GM19025 (cell line): ENCODE results near the gene LRRN4CL.
A peak's percentile ranks its signal among the peaks of the same experiment; 100 is the strongest.
"Not testable (repeated sequence)": the region's sequence is repeated elsewhere in the genome, so short reads cannot be mapped to it uniquely, and the experiment has no call there.

Experiments used
- ATAC-seq: cut with Tn5 transposase; IDR thresholded peaks from one replicate; pipeline ENCODE4 v1.9.1; 2021; ENCODE audit warnings: mild to moderate bottlenecking, low read depth, moderate library complexity; ENCODE audit not compliant: unreplicated experiment

The LRRN4CL gene

DNA sequence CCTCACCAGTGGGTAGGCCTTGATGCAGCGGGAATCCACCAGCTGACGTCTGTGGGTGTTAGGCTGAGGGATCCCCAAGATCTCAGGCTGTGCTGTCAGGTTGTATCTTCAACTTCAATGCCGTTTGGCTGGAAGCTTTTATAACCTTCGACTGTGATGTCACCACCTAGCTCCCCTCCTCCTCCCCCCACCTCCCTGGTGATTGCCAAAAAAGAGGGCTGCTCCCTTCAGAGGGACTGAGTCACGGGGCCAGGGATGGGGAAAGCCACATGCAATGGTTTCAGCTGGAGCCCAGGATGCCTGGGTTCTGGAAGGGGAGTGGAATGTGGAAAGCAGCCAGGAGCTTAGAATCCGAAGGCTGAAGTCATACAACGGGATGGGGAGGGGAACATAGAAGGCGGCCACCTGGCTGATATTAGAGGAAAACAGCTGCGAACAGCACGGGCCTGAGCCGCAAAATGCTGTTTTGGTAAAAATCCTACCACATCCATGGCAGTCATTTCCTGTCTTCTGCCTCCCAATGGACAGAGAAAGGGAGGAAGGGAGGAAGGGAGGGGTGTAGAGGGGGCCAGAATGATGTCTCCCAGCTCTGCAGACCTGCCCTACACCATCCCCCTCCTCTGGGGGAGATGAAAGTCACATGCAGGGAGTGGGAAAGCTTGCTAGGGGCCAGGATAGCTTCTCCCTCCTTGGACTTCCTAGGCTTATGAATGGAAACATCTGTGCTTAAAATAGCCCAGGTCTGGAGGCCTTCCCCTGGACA, at the start of gene LRRN4CL:
LRRN4CL (minus strand) TSS at position 110 of the 763 bp plus-strand sequence. CDS start 1,022 bp downstream, outside the sequence.
- ATAC-seq = no peak

DNA sequence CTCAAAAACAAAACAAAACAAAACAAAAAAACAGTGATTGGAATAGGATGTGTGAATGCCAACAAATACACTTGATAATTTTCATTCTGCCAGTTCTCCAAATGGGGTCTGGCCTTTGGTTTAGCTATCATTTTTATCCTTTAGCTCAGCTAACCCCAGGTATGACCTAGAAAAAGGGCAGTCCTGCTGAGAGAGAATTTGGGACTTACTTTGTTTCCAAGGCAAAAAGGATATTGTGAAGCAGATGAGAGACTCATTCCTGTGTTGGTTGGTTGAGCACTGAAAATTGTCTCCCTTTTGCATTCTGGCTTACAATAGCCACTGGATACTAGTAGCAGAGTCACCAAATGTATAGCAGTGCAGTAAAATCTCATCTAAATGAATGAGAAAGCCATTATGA, 47.9 kb upstream of the LRRN4CL start:
- no peak for ATAC-seq

DNA sequence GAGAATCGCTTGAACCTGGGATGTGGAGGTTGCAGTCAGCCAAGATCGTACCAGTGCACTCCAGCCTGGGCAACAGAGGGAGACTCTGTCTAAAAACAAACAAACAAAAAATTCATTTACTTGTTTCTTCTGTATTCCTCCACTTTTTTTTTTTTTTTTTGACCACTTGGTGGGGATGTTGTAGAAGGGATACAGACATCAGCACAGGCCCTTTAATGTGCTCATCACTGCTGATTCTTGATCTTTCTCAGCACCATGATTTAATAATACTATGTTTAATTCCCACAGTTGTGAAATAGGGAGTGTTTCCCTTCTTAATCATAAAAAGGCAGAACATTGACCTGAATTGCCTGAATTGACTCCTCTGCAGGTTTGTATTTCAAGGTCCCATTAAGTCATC, 43.5 kb upstream of the LRRN4CL start:
- no peak for ATAC-seq

DNA sequence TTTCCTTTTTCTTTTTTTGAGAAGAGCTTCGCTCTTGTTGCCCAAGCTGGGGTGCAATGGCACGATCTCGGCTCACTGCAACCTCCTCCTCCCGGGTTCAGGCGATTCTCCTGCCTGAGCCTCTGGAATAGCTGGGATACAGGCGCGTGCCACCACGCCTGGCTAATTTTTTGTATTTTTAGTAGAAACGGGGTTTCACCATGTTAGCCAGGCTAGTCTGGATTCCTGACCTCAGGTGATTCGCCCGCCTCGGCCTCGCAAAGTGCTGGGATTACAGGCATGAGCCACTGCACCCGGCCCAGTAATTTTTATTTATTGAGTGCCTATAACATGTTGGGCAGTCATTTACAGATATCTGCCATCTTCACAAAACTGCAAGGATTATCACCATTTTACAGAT, 40.7 kb upstream of the LRRN4CL start:
- not testable (repeated sequence) for ATAC-seq

DNA sequence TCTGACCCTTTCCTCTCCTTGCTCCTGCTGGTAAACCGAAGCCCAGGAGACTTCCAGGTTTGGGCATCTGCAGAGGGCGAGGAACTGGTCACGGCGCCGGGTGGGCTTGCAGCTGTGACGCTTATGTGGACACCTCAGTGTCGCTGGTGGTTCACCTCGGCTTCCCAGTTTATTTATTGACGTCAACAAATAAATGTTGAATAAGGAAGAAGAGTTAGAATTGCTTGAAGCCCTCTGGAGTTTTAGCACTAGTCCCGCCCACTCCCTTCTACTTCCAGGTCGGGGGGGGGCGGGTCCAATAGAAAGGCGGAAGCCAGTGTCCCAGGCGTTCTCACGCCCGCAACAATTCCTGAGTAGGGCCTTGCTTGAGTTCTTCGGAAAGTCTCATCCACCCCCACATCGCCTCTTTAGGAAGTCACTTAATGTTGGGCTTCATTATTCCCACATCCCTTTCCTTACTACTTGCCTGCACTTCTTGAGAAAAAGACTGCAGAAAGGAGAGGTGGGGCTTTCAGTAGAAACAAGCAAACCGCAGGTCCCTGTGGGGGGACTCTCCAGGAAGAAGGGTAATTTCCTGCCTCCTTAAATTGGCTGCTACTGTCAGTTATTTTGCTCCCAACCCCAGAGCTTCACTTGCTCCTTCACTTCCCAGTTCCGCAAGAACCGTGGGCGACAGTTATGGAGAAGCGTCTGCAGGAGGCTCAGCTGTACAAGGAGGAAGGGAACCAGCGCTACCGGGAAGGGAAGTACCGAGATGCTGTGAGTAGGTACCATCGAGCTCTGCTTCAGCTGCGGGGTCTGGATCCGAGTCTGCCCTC, 39.0 kb upstream of the LRRN4CL start, which contains the start of gene TTC9C:
TTC9C (plus strand) TSS at position 316 of the 818 bp plus-strand sequence; CDS start at position 679, 363 bp downstream.
- ATAC-seq = no peak

DNA sequence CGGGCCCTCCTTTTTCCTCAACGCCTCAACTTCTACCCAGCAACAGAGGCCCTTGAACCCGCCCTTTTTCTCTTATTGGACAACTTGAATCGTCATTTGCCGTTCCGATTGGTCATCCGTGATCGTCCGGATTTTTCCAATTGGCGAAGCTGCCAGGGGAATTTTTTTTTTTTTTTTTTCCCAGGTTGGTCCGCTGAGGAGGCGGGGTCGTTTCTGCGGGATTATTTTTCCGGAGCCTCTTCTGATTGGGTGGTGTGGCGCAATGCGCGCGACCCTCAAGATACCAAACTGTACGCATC, 38.5 kb upstream of the LRRN4CL start:
- peak; percentile 43 for ATAC-seq

DNA sequence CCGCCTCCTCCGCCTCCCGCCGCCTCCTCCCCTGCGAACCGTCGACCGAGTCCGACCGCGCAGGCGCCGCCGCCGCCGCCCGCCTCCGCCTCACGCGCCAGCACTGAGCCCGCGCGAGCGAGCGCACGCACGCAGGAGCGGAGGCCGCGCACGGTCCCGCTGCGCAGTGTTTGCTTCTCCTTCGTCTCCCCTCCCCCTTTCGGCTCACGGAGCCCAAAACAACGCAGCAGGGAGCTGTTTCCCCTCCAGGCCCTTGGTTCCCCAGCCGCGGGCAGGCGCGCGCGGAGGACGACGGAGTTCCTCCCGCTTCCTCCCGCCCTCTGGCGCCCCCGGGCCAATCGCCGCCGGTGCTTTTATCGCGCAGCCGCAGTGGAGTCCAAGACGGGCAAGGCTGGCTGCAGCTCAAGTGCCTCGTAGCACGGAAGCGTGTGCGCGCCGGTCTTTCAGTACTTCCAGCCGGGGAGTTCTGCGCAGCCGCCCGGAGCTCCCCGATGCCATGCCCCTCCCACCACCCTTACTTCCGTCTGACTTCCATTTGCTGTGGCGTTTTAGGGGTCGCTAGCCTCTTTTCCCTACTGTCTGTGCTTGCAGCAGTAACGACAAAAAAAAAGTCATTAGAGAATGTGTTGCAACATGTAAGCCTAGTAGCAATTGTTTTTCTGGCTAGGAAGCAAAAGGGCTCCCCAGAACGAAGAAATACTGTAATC, 38.0 kb upstream of the LRRN4CL start, which contains the start of gene HNRNPUL2:
HNRNPUL2 (minus strand) TSS at position 293 of the 707 bp plus-strand sequence. CDS start 301 bp downstream, outside the sequence.
- ATAC-seq = peak; percentile 58

DNA sequence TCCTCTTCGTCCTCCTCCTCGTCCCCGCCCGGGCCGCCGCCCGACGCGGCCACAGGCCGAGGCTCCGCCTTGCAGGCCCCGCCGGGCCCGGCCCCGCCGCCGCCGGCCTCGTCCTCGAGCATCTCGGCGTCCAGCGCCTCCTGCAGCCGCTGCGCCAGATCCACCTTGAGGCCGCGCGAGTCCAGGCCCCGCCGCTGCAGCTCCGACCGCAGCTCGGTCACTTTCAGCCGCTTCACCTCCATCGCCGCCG, 37.5 kb upstream of the LRRN4CL start:
- ATAC-seq = no peak

DNA sequence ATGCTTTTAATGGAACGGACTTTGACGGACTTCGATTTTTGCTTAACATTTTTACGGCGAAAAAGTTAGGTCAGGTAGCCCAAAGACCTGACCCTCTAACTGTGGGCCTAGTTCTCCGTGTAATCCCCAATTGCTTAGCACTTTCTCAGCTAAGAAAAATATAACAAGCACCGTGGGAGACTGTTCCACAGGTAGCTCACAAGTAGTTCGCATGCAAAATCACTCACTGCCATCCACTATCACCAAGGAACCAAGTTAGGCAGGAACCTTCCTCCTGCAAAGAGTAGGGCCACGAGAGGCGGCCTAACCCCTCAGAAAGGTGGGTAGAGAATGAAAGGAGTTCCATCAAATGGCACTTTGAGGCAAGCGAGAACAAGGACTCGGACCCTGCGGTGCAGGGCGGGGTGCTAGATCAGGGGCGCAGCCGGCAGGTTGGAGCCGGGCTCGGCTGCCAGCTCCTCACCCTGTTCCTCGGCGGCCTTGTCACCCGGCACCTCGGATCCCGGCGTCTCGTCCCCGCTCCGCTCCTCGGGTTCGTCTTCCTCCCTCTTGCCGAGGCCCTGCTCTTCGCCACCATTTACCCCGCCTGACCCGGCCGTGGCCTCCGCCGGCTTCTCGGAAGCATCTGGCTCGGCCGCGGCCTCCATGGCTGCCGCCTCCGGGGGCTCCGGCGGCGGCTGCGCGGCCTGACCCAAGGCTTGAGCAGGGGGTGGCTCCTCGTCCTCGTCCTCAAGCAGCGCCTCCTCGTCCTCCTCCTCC, 37.0 kb upstream of the LRRN4CL start:
- ATAC-seq = no peak

DNA sequence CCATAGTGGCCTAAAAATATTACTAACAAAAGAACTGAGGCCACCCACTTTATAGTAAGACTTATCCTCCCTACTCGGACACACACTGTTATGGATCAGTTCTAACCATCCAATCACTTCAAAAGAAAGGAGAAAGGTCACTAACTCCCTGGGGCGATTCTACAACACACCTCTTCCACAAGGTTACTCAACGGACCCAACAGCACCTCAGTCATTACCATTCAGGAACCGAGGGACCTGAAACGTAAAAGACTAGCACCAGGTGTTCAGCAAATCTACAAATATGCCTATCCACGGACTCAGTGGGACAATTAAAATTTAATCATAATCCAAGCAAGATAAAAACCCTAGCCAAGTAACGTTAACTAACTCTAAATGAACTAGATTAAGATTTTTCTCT, 36.3 kb upstream of the LRRN4CL start:
- ATAC-seq = no peak

DNA sequence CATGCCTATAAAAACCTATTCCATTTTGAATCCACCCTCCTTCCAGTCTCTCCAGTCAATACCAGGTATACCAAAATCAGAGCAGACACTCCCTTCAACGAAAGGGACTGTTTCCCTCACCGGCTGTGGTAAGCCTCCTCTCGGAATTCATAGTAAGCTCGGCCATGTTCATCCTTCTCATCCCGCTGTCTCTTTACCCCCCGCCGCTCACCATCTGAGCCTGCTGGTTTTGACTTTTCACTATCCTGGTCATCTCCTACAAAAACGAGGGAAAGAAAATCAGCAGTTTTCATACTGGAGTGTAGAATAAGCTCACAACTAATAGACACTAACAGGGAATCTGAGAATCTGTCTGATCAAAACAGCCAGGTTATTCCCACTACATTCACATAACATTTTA, 34.8 kb upstream of the LRRN4CL start:
- ATAC-seq = no peak

DNA sequence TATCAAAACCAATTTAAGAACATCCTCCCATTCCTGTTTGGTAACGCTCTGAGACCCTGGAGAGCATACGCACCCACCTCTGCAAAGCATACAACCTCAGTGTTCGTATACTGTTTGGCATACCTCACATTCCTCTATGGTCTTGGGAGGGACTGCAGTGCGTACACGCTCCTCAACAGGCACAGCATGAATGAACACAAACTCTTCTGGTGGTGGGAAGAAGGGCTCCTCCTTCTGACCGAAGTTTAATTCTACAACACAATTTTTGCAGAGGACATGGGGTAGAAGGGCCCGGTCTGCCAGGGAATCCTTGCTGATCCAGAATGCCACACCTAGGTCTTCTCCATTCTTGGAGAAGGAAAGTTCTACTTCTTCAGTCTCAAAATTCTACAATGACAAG, 32.7 kb upstream of the LRRN4CL start:
- no peak for ATAC-seq

DNA sequence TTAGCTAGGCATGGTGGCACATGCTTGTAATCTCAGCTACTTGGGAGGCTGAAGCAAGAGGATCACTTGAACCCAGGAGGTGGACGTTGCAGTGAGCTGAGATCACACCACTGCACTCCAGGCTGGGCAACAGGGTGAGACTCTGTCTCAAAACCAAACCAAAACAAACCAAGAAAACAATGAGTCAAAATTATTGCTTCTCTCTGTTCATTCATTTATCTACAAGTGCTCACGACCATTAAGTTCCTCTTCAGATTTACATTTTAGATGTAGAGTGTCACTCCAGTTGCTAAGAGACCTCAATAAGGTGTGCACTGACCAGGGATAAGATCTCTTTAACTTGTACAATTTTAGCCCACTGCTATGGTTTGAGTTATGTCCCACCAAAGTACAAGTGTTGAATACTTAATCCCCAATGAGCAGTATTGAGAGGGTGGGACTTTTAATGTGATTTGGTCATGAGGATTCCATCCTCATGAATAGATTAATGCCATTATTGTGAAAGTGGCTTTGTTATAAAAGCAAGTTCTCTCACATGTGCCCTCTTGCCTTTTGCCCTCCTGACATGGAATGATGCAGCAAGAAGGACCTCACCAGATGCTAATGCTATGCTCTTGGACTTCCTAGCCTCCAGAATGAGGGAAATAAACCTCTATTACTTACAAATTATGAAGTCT, 30.1 kb upstream of the LRRN4CL start:
- no peak for ATAC-seq

DNA sequence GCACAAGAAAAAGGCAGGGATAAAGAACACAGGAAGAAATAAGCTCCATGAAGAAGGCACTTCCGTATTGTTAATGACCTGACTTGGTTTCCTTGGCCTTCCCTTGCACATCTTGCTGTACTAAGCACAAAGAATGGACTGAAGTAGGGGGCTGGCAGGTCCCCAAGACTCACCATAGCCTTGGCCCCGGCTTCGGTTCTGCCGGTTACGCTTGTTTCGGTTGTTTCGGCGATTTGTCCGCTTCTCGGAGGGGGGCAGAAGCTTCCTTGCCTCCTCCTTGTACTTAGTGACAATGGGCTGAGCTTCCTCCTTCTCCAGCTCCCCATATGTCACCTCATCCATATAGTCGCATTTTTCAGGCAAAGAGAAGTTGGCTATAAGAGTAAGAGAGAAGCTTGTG, 27.5 kb upstream of the LRRN4CL start:
- ATAC-seq = no peak

DNA sequence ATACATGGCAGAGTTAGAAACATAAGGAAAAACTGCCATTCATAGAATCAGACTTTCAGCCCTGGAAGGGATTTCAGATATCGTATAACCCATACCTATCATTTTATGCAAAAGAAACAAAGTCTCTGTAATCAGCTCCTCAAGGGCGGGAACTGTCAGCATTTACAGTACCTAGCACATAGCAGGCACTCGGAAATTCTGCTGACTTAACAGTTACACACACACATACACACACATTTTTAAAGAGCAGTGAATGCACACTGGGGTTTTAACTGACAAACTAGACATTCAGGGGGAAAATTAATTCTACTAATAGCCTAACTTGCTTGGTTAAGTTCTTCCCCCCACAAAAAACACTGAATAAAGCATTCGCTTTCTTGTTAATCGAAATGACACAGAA, 26.9 kb upstream of the LRRN4CL start:
- ATAC-seq = no peak

DNA sequence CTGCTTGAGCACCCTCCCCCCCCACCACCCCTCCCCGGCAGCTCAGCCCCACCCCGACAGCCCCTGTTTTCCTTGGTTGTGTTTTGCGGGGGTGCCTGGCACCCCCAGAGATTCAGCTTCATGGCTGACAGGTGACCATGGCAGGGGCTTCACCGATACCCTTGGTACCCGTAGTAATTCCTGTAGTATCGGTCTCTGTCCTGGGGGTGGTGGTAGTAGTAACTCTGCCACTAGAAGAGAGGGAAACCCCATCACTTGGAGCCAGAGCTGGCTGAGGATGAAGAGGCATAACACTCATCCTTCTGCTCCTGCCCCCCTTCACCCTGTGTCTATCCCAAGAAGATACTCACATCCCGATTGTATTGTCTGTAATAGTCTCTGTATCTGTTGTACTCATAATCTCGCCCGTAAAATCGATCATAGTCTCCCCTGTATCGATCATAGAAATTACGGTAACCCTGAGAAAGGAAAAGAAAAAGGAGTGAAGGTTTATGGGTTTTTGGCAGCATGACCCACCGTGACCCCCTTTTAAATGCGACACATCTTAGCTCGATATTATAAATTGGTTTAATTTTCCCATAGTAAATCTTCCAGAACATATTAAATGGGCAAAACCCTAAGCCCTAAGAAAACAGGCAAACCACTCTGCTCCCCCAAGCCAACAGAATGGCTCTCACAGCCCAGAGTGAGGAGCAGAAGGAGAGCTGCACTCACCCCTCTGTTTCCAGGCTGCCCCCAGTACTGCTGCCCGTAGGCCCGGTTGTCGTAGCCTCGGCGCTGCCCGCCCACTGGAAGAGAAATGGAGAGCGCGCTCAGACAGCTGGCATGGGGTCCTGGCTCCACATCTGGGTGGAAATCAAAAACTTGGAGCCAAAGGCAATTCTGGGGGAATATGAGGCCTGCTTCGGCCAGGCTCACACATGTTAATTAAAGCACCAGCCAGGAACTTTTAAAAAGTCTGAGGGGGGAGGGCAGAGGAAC, 26.1 kb upstream of the LRRN4CL start:
- ATAC-seq = no peak

DNA sequence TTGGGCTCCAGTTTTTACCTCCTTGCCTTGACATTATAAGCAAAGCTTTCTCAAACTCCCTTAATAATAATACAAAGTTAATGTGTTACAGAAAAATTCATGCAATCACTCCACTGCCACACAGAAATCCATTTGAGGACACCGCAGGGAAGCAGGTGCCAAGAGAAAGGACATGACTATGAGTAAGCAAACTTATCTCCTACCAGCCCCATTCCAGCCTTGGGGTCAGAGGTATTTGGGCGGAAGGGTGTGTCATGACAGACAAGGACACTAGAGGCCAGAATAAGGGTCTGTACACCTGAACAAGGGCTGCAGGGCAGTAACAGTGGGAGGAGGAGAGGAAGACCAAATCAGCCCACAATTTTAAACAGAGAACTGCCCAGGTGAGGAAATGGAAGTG, 24.0 kb upstream of the LRRN4CL start:
- no peak for ATAC-seq

DNA sequence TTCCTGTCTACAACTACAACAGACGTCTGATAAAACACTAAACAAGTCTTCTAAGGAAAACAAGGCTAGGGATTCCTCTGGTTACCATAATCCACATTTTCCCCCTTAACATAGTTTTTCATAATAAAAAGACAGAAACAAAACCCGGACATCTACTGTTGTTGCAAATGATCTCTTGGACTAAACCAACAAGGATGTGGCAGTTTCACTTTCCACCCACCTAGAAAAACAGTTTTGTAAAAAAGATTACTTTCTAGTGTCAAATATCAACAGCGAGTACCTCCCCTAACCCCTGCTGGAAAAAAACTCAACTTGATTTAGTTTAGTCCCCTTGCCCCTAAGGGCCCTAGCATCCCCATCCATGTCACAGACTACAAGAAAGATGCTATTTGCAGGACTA, 23.5 kb upstream of the LRRN4CL start:
- no peak for ATAC-seq

DNA sequence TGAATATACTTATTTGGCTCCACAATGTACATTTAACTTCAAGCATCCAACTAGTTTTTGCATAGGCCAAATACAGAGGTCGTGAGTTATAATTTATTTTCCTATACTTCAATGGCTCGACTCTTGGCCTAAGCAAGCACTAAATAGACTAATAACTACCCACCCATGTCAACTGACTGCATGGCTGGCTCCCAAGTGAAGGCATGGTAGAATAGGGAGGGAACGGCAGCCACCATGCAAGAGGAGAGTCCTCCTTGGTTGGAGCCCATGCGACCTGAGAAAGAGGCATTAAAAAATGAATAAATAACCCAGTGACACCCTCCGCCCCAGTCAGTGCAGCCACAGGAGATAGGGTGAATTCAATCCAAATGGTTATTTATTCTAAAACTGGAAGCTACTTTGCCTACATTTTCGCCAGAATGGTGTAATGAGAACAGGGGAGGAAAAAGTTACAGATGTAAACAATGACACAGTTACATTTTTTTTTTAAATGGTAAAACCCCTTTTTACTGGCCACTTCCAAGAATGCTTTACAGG, 23.0 kb upstream of the LRRN4CL start:
- ATAC-seq = no peak
